ENCODE results near the gene SMG7.

The SMG7 gene

GRCh38 chr1:183567584-183567983 is 95.3 kb downstream of the SMG7 start:
- Histone ChIP-seq H3K4me3 (ENCODE audit: low read length) (no peak overlapping the region), H3K9me2 (replicated peaks; ENCODE audit: control insufficient read depth, low read length) (no peaks in the 10 kb centered on the region), H3K27me3 (ENCODE audit: control insufficient read depth, low read length) (peaks cover 22% of the 10 kb centered on the region), H3K4me2 (ENCODE audit: low read length) (no peak overlapping the region), H3K36me3 (ENCODE audit: control insufficient read depth, low read length) (no peaks in the 10 kb centered on the region), H3K4me1 (ENCODE audit: control insufficient read depth, low read length) (peaks cover 4% of the 10 kb centered on the region; the same call in 1 of the 2 replicates), H3K27ac (ENCODE audit: low read depth, low read length) (no peak overlapping the region), H3K79me2 (ENCODE audit: control insufficient read depth, low read length) (no peaks in the 10 kb centered on the region), H3F3A (ENCODE audit: control insufficient read depth, insufficient read depth) (no peaks in the 10 kb centered on the region), H4K20me1 (ENCODE audit: control insufficient read depth, insufficient read depth, low read depth, low read length) (no peaks in the 10 kb centered on the region), H3K9me3 (ENCODE audit: control insufficient read depth, insufficient read depth, low read length) (no peaks in the 10 kb centered on the region)
- TF ChIP-seq EZH2phosphoT487 (IDR thresholded peaks at IDR 0.05; ENCODE audit: borderline replicate concordance, low read length) (no peak), CTCF (IDR thresholded peaks at IDR 0.05; ENCODE audit: low read depth, low read length, poor library complexity, severe bottlenecking) (no peak)

GRCh38 chr1:183568176-183569021 is 96.1 kb downstream of the SMG7 start:
- Histone ChIP-seq H3K36me3 (ENCODE audit: control insufficient read depth, low read length) (no peaks in the 10 kb centered on the region), H3K4me3 (ENCODE audit: low read length) (no peak overlapping the region), H3K9me3 (ENCODE audit: control insufficient read depth, insufficient read depth, low read length) (no peaks in the 10 kb centered on the region), H3K9me2 (replicated peaks; ENCODE audit: control insufficient read depth, low read length) (no peaks in the 10 kb centered on the region), H4K20me1 (ENCODE audit: control insufficient read depth, insufficient read depth, low read depth, low read length) (no peaks in the 10 kb centered on the region), H3K4me2 (ENCODE audit: low read length) (no peak overlapping the region), H3K4me1 (ENCODE audit: control insufficient read depth, low read length) (peaks cover 4% of the 10 kb centered on the region; the same call in 1 of the 2 replicates), H3K27ac (ENCODE audit: low read depth, low read length) (no peak overlapping the region), H3K27me3 (ENCODE audit: control insufficient read depth, low read length) (peaks cover 23% of the 10 kb centered on the region), H3F3A (ENCODE audit: control insufficient read depth, insufficient read depth) (no peaks in the 10 kb centered on the region), H3K79me2 (ENCODE audit: control insufficient read depth, low read length) (no peaks in the 10 kb centered on the region)
- TF ChIP-seq CTCF (IDR thresholded peaks at IDR 0.05; ENCODE audit: low read depth, low read length, poor library complexity, severe bottlenecking): no peak
- TF ChIP-seq EZH2phosphoT487 (IDR thresholded peaks at IDR 0.05; ENCODE audit: borderline replicate concordance, low read length): no peak

- TF ChIP-seq EZH2phosphoT487 (IDR thresholded peaks at IDR 0.05; ENCODE audit: borderline replicate concordance, low read length): no peak
- TF ChIP-seq CTCF (IDR thresholded peaks at IDR 0.05; ENCODE audit: low read depth, low read length, poor library complexity, severe bottlenecking): no peak
- Histone ChIP-seq H3K27ac (ENCODE audit: low read depth, low read length) (no peak overlapping the region), H3K4me3 (ENCODE audit: low read length) (no peak overlapping the region), H3K79me2 (ENCODE audit: control insufficient read depth, low read length) (no peaks in the 10 kb centered on the region), H3F3A (ENCODE audit: control insufficient read depth, insufficient read depth) (no peaks in the 10 kb centered on the region), H3K27me3 (ENCODE audit: control insufficient read depth, low read length) (peaks cover 24% of the 10 kb centered on the region), H3K9me3 (ENCODE audit: control insufficient read depth, insufficient read depth, low read length) (no peaks in the 10 kb centered on the region), H3K9me2 (replicated peaks; ENCODE audit: control insufficient read depth, low read length) (no peaks in the 10 kb centered on the region), H3K4me2 (ENCODE audit: low read length) (no peak overlapping the region), H4K20me1 (ENCODE audit: control insufficient read depth, insufficient read depth, low read depth, low read length) (no peaks in the 10 kb centered on the region), H3K36me3 (ENCODE audit: control insufficient read depth, low read length) (no peaks in the 10 kb centered on the region), H3K4me1 (ENCODE audit: control insufficient read depth, low read length) (peaks cover 4% of the 10 kb centered on the region; the same call in 1 of the 2 replicates)
These were observed 96.8 kb downstream of the SMG7 start for GRCh38 chr1:183569141-183569540.
